Body of pancreas (tissue), 4 donors: Measurements from ENCODE around the gene HECW1.

ENCODE experiments used
- POLR2A ChIP-seq, 3 donors: fragments of 450-650 bp; IDR thresholded peaks; one replicate each; pipeline ENCODE4 v1.6.1; 2016; ENCODE audit warnings: antibody characterized with exemption in 3 of 3, mild to moderate bottlenecking in 2 of 3
- TF ChIP-seq, protein P1 (sequence below), 7 experiments: fragments of 450-650 bp in 4 of 7; fragments of 200-600 bp in 3 of 7; sonication (generic) in 3 of 7; IDR thresholded peaks; one replicate each; pipeline ENCODE4 v1.5.1; 2016 to 2019; ENCODE audit warnings: antibody characterized with exemption in 7 of 7

DNA sequence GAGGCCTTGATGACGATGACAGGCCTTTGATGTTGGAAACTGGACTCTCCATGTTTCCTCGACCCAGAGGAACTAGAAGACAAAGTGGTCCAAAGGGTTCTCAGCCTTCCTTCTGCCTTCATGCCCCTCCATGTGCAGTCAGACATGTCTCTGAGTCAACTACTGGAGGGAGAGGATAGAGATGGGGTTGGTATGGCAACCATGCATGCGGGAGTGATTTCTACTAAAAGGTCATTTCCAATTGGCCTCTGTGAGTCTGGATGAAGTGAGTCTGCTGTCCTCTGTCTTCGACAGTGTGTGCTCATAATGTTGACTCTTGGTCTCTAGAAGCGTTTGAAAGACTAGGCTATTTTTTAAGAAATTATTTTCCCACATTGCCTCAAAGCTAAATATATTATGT lies 499.7 kb downstream of the HECW1 start:
- TF ChIP-seq, protein P1, sequence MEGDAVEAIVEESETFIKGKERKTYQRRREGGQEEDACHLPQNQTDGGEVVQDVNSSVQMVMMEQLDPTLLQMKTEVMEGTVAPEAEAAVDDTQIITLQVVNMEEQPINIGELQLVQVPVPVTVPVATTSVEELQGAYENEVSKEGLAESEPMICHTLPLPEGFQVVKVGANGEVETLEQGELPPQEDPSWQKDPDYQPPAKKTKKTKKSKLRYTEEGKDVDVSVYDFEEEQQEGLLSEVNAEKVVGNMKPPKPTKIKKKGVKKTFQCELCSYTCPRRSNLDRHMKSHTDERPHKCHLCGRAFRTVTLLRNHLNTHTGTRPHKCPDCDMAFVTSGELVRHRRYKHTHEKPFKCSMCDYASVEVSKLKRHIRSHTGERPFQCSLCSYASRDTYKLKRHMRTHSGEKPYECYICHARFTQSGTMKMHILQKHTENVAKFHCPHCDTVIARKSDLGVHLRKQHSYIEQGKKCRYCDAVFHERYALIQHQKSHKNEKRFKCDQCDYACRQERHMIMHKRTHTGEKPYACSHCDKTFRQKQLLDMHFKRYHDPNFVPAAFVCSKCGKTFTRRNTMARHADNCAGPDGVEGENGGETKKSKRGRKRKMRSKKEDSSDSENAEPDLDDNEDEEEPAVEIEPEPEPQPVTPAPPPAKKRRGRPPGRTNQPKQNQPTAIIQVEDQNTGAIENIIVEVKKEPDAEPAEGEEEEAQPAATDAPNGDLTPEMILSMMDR (IDR thresholded peaks at IDR 0.05), result no peak
- no peak for TF ChIP-seq POLR2A (IDR thresholded peaks at IDR 0.05)
